ENCODE results near the gene CCT7.

- TF ChIP-seq, protein P1, sequence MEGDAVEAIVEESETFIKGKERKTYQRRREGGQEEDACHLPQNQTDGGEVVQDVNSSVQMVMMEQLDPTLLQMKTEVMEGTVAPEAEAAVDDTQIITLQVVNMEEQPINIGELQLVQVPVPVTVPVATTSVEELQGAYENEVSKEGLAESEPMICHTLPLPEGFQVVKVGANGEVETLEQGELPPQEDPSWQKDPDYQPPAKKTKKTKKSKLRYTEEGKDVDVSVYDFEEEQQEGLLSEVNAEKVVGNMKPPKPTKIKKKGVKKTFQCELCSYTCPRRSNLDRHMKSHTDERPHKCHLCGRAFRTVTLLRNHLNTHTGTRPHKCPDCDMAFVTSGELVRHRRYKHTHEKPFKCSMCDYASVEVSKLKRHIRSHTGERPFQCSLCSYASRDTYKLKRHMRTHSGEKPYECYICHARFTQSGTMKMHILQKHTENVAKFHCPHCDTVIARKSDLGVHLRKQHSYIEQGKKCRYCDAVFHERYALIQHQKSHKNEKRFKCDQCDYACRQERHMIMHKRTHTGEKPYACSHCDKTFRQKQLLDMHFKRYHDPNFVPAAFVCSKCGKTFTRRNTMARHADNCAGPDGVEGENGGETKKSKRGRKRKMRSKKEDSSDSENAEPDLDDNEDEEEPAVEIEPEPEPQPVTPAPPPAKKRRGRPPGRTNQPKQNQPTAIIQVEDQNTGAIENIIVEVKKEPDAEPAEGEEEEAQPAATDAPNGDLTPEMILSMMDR (IDR thresholded peaks at IDR 0.05; ENCODE audit: low read depth, low read length): no peak
- TF ChIP-seq EZH2phosphoT487 (IDR thresholded peaks at IDR 0.05; ENCODE audit: low read depth): no peak
Observed at GRCh38 chr2:73267008-73267407, 32.9 kb downstream of the CCT7 start.
